Endothelial cell of umbilical vein (primary cell): ENCODE measurements around the gene DLGAP4. TPM values are rescaled to one million over a fixed set of nuclear protein-coding genes. Genes with fewer than 3 reads are reported as not detected.

Experiments
- BruUV-seq: library from RNA; stranded (reverse); fragments of 400-500 nt; replicated peaks from 2 replicates; lab custom pipeline; 2021; lab: Mats Ljungman, UMichigan
- CTCF ChIA-PET: fragments of 300-600, 350-600 bp; sonication (Branson Sonifier 250); formaldehyde crosslinking; loops from one replicate; lab custom pipeline; 2021; ENCODE audit warnings: antibody characterized with exemption, inconsistent platforms; lab: Charles Lee
- POLR2A ChIA-PET: fragments of 300-600, 350-600 bp; sonication (Branson Sonifier 250); formaldehyde crosslinking; loops from one replicate; lab custom pipeline; 2021; ENCODE audit warnings: antibody characterized with exemption, inconsistent platforms; lab: Charles Lee
- DNase-seq: peaks from one replicate; pipeline ENCODE4 v3.0.0-alpha.2; 2011; ENCODE audit warnings: low read depth, low spot score
- FAIRE-seq: peaks from 2 replicates; lab custom pipeline; 2011; peaks lifted over from hg19 to GRCh38; lab: Jason Lieb, UNC
- H2AFZ ChIP-seq: 2 replicates; pipeline ENCODE4 v1.6.0; 2012; ENCODE audit warnings: low read depth, low read length, control low read depth, inconsistent platforms
- H3K27ac ChIP-seq: 2 replicates; pipeline ENCODE4 v1.5.1; 2011; ENCODE audit warnings: low read depth, mild to moderate bottlenecking, control low read depth, low read length, moderate library complexity; ENCODE audit not compliant: insufficient read depth
- H3K27me3 ChIP-seq, 2 experiments: 2 replicates each; pipeline versions ENCODE4 v1.6.0 to v1.6.1; 2011; ENCODE audit warnings: low read length in 2 of 2, mixed read lengths in 1 of 2; ENCODE audit not compliant: control insufficient read depth in 2 of 2, insufficient read depth in 2 of 2
- H3K36me3 ChIP-seq, 2 experiments: 2 replicates in 1 of 2; 3 replicates in 1 of 2; pipeline ENCODE4 v1.5.1; 2011; ENCODE audit warnings: low read length in 2 of 2, mild to moderate bottlenecking in 1 of 2, moderate library complexity in 1 of 2; ENCODE audit not compliant: control insufficient read depth in 2 of 2, insufficient read depth in 2 of 2; ENCODE audit errors: extremely low read depth in 1 of 2
- H3K4me1 ChIP-seq: 3 replicates; pipeline ENCODE4 v1.5.1; 2011; ENCODE audit warnings: mild to moderate bottlenecking, low read length; ENCODE audit not compliant: control insufficient read depth, insufficient read depth; ENCODE audit errors: extremely low read depth
- H3K4me2 ChIP-seq: 2 replicates; pipeline ENCODE4 v1.6.1; 2011; ENCODE audit warnings: low read length, control low read depth, mixed read lengths; ENCODE audit not compliant: insufficient read depth
- H3K4me3 ChIP-seq, 3 experiments: fragments of 200-600 bp in 1 of 3; sonication (generic), shearing (Covaris generic) in 1 of 3; replicated peaks in 1 of 3; 2 replicates each; pipeline ENCODE4 v1.5.1; 2011 to 2016; ENCODE audit warnings: control low read depth in 3 of 3, low read length in 3 of 3, mild to moderate bottlenecking in 2 of 3, inconsistent platforms in 1 of 3, low read depth in 1 of 3, moderate library complexity in 1 of 3; ENCODE audit not compliant: insufficient read depth in 1 of 3
- H3K79me2 ChIP-seq: 2 replicates; pipeline ENCODE4 v1.6.0; 2012; ENCODE audit warnings: low read length, inconsistent platforms; ENCODE audit not compliant: control insufficient read depth, insufficient read depth
- H3K9ac ChIP-seq: replicated peaks from 2 replicates; pipeline ENCODE3; 2011; ENCODE audit warnings: low read length, control low read depth; ENCODE audit not compliant: insufficient read depth; ENCODE audit errors: extremely low read depth
- H3K9me1 ChIP-seq: replicated peaks from 3 replicates; pipeline ENCODE4 v1.6.0; 2011; ENCODE audit warnings: mild to moderate bottlenecking, low read length; ENCODE audit not compliant: control insufficient read depth, insufficient read depth; ENCODE audit errors: extremely low read depth
- H3K9me3 ChIP-seq: replicated peaks from 2 replicates; pipeline ENCODE4 v1.5.1; 2012; ENCODE audit warnings: low read length, inconsistent platforms; ENCODE audit not compliant: control insufficient read depth, insufficient read depth
- H4K20me1 ChIP-seq: replicated peaks from 2 replicates; pipeline ENCODE3; 2011; ENCODE audit warnings: mild to moderate bottlenecking, low read length; ENCODE audit not compliant: control insufficient read depth, insufficient read depth; ENCODE audit errors: extremely low read depth
- EZH2 ChIP-seq: IDR thresholded peaks from 2 replicates; pipeline ENCODE4 v1.6.1; 2012; ENCODE audit warnings: borderline replicate concordance, low read depth, mild to moderate bottlenecking, moderate library complexity, low read length, inconsistent platforms; ENCODE audit not compliant: severe bottlenecking
- FOS ChIP-seq: IDR thresholded peaks from 2 replicates; pipeline ENCODE4 v1.6.1; 2011; ENCODE audit warnings: mild to moderate bottlenecking, low read length, moderate library complexity, borderline replicate concordance; ENCODE audit not compliant: insufficient read depth
- GATA2 ChIP-seq: IDR thresholded peaks from 2 replicates; pipeline ENCODE4 v1.7.0; 2011; ENCODE audit warnings: low read depth, mild to moderate bottlenecking, moderate library complexity, mixed read lengths, low read length; ENCODE audit not compliant: insufficient read length, insufficient read depth
- JUN ChIP-seq: IDR thresholded peaks from 2 replicates; pipeline ENCODE4 v1.6.1; 2011; ENCODE audit warnings: borderline replicate concordance, low read depth; ENCODE audit not compliant: insufficient read length, insufficient read depth
- MAX ChIP-seq: IDR thresholded peaks from 2 replicates; pipeline ENCODE4 v1.6.1; 2011; ENCODE audit not compliant: insufficient read depth, insufficient read length
- MYC ChIP-seq: IDR thresholded peaks from one replicate; pipeline ENCODE4 v1.6.1; 2011; ENCODE audit warnings: mild to moderate bottlenecking, low read depth, low read length
- POLR2A ChIP-seq: IDR thresholded peaks from 2 replicates; pipeline ENCODE4 v1.6.1; 2012; ENCODE audit warnings: low read depth, mild to moderate bottlenecking, control low read depth, low read length
- POLR2AphosphoS5 ChIP-seq: IDR thresholded peaks from 2 replicates; pipeline ENCODE4 v1.6.1; 2012; ENCODE audit warnings: low read depth, mild to moderate bottlenecking, control low read depth, low read length, moderate library complexity; ENCODE audit not compliant: insufficient read depth
- dilution Hi-C: fragments of 300-500 bp; cut with MboI; formaldehyde crosslinking; loops from one replicate; pipeline ENCODE4 v1.15.0; 2019; ENCODE audit warnings: low sequenced_read_pairs; ENCODE audit not compliant: extremely low pct_ligation_motif_present
- intact Hi-C: fragments of 100-400 bp; cut with micrococcal nuclease; formaldehyde crosslinking; loops from one replicate; pipeline ENCODE4 v1.10.0; 2022
- polyA plus RNA-seq, 4 experiments: library from polyadenylated mRNA; depleted of rRNA in 3 of 4; stranded (reverse) in 3 of 4; unstranded in 1 of 4; fragments of >200 nt; gene quantifications; 2 replicates each; pipeline versions ENCODE4 v1.2.1 to v1.2.3, GENCODE V29; 2011 to 2012; ENCODE audit warnings: missing spikeins in 1 of 4
- total RNA-seq: library from RNA; stranded (reverse); gene quantifications from 2 replicates; pipeline ENCODE4 v1.2.3, GENCODE V29; 2021
- TF ChIP-seq, protein P1 (sequence below), 2 donors: IDR thresholded peaks; 1 replicate in 1 of 2; 2 replicates in 1 of 2; pipeline ENCODE4 v1.5.1; 2011; ENCODE audit warnings: low read length in 2 of 2, mild to moderate bottlenecking in 2 of 2, moderate library complexity in 2 of 2, control low read depth in 1 of 2, inconsistent platforms in 1 of 2, low read depth in 1 of 2; ENCODE audit not compliant: insufficient read depth in 1 of 2; ENCODE audit errors: extremely low read depth in 1 of 2

DLGAP4 gene
- total and polyA plus RNA-seq, 2 donors (not counting 3 experiments of a cell fraction or from before 2014, with no cell fraction given) = 57.5 to 125 TPM

- Histone ChIP-seq H4K20me1 (no peaks in the 10 kb centered on the region), H3K9me1 (no peaks in the 10 kb centered on the region), H2AFZ (no peak overlapping the region), H3K27ac (no peak overlapping the region), H3K9ac (no peak overlapping the region), H3K4me2 (no peak overlapping the region), H3K4me3 (no peak overlapping the region), H3K36me3 (no peaks in the 10 kb centered on the region), H3K4me1 (no peaks in the 10 kb centered on the region), H3K27me3 (no peaks in the 10 kb centered on the region), H3K79me2 (no peaks in the 10 kb centered on the region), H3K9me3 (no peaks in the 10 kb centered on the region)
- BruUV-seq = no TSS peak
- no peak for DNase-seq
- dilution Hi-C loops (no loop called here), intact Hi-C loops (no loop called here)
- CTCF ChIA-PET = interaction anchor here (1.2 kb wide), 1 partner anchor 21 kb away, joined by 3 read pairs; no protein-coding TSS in a partner anchor
- no peak for FAIRE-seq
- no peak for TF ChIP-seq POLR2A
- TF ChIP-seq MYC = no peak
- TF ChIP-seq MAX = no peak
- no peak for TF ChIP-seq GATA2
- no peak for TF ChIP-seq JUN
- TF ChIP-seq, protein P1, sequence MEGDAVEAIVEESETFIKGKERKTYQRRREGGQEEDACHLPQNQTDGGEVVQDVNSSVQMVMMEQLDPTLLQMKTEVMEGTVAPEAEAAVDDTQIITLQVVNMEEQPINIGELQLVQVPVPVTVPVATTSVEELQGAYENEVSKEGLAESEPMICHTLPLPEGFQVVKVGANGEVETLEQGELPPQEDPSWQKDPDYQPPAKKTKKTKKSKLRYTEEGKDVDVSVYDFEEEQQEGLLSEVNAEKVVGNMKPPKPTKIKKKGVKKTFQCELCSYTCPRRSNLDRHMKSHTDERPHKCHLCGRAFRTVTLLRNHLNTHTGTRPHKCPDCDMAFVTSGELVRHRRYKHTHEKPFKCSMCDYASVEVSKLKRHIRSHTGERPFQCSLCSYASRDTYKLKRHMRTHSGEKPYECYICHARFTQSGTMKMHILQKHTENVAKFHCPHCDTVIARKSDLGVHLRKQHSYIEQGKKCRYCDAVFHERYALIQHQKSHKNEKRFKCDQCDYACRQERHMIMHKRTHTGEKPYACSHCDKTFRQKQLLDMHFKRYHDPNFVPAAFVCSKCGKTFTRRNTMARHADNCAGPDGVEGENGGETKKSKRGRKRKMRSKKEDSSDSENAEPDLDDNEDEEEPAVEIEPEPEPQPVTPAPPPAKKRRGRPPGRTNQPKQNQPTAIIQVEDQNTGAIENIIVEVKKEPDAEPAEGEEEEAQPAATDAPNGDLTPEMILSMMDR (IDR thresholded peaks at IDR 0.05; ENCODE audit: extremely low read depth in 1 of 2, insufficient read depth in 1 of 2, low read depth in 1 of 2, low read length in 2 of 2) = no peak
- TF ChIP-seq FOS = no peak
- no peak for TF ChIP-seq EZH2
- TF ChIP-seq POLR2AphosphoS5 = no peak
- POLR2A ChIA-PET = interaction anchor here (0.9 kb wide), 1 partner anchor 11 kb away, joined by 3 read pairs; no protein-coding TSS in a partner anchor
Measured at GRCh38 chr20:36343641-36344040, 37.5 kb downstream of the DLGAP4 start.
